Skeletal muscle satellite cell (primary cell): ENCODE measurements around the gene DENND4A.

Experiments
- H3K27me3 ChIP-seq: 2 replicates; pipeline ENCODE4 v1.7.0; 2013; ENCODE audit warnings: low read length; ENCODE audit not compliant: control insufficient read depth, insufficient read depth
- H3K36me3 ChIP-seq: 2 replicates; pipeline ENCODE4 v1.7.0; 2013; ENCODE audit warnings: mild to moderate bottlenecking, control low read depth, low read length; ENCODE audit not compliant: insufficient read depth
- H3K4me1 ChIP-seq: 2 replicates; pipeline ENCODE4 v1.7.0; 2013; ENCODE audit warnings: low read length; ENCODE audit not compliant: control insufficient read depth, insufficient read depth
- H3K4me2 ChIP-seq: 2 replicates; pipeline ENCODE4 v1.7.0; 2013; ENCODE audit warnings: mild to moderate bottlenecking, low read length
- H3K4me3 ChIP-seq: 2 replicates; pipeline ENCODE4 v1.7.0; 2013; ENCODE audit warnings: low read length
- H3K9ac ChIP-seq: 2 replicates; pipeline ENCODE4 v1.7.0; 2013; ENCODE audit warnings: mild to moderate bottlenecking, low read depth, low read length, moderate library complexity
- H3K9me3 ChIP-seq: replicated peaks from 2 replicates; pipeline ENCODE4 v1.7.0; 2013; ENCODE audit warnings: mild to moderate bottlenecking, control low read depth, low read length

Gene DENND4A

DNA sequence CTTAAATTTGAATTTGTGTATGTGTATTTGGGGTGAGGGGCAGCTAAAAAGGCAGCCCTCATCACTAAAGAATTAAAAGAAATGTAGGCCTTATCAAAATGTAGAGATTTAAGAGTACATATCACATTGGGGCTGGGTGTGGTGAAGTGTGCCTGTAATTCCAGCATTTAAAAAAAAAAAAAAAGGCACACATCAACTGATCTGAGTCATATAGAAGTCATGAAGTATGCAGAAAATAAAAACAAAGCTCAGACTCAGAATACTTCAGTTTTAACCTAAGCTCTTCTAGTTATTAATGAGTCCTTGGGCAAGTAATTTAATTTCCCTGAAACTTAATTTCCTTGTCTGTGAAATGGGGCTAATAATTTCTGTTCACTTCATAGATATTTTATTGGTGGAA, 138.8 kb downstream of the DENND4A start:
- H3K9ac ChIP-seq: no peak overlapping the region
- H3K9me3 ChIP-seq: no peaks in the 10 kb centered on the region
- peaks cover 29% of the 10 kb centered on the region for H3K4me1 ChIP-seq
- peaks cover 14% of the 10 kb centered on the region for H3K36me3 ChIP-seq
- no peak overlapping the region for H3K4me3 ChIP-seq
- H3K4me2 ChIP-seq: peak overlapping the region; percentile 42
- no peaks in the 10 kb centered on the region for H3K27me3 ChIP-seq

GRCh38 chr15:65651831-65652749, 140.0 kb downstream of the DENND4A start:
- Histone ChIP-seq H3K27me3 (no peaks in the 10 kb centered on the region), H3K4me3 (no peak overlapping the region), H3K4me1 (peaks cover 29% of the 10 kb centered on the region), H3K9ac (no peak overlapping the region), H3K4me2 (no peak overlapping the region), H3K36me3 (peaks cover 10% of the 10 kb centered on the region), H3K9me3 (no peaks in the 10 kb centered on the region)

DNA sequence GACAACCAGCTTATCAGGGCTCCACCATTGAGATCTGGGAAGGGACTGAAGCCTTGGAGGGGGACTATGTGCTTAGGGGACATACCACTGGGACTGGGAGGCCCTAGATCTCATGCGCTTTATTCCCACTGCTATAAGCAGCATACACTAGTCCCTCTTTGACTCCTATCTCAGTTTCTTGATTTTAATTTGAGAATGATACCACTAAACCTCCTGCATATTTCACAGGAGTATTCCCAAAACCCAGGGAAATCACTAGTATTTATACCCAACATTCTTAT, 141.1 kb downstream of the DENND4A start:
- Histone ChIP-seq H3K9ac (no peak overlapping the region), H3K36me3 (peaks cover 9% of the 10 kb centered on the region), H3K9me3 (no peaks in the 10 kb centered on the region), H3K27me3 (no peaks in the 10 kb centered on the region), H3K4me1 (peaks cover 35% of the 10 kb centered on the region), H3K4me2 (no peak overlapping the region), H3K4me3 (no peak overlapping the region)

- H3K36me3 ChIP-seq: peaks cover 4% of the 10 kb centered on the region
- H3K4me3 ChIP-seq: no peak overlapping the region
- H3K27me3 ChIP-seq: no peaks in the 10 kb centered on the region
- no peak overlapping the region for H3K4me2 ChIP-seq
- H3K9ac ChIP-seq: no peak overlapping the region
- H3K4me1 ChIP-seq: peaks cover 33% of the 10 kb centered on the region
- no peaks in the 10 kb centered on the region for H3K9me3 ChIP-seq
Observed at GRCh38 chr15:65650312-65651041, 141.6 kb downstream of the DENND4A start.

- H3K4me1 ChIP-seq: peaks cover 5% of the 10 kb centered on the region
- H3K9me3 ChIP-seq: no peaks in the 10 kb centered on the region
- no peak overlapping the region for H3K4me3 ChIP-seq
- no peak overlapping the region for H3K9ac ChIP-seq
- no peaks in the 10 kb centered on the region for H3K36me3 ChIP-seq
- no peak overlapping the region for H3K4me2 ChIP-seq
- H3K27me3 ChIP-seq: no peaks in the 10 kb centered on the region
Observed at GRCh38 chr15:65646486-65646885, 145.6 kb downstream of the DENND4A start.

DNA sequence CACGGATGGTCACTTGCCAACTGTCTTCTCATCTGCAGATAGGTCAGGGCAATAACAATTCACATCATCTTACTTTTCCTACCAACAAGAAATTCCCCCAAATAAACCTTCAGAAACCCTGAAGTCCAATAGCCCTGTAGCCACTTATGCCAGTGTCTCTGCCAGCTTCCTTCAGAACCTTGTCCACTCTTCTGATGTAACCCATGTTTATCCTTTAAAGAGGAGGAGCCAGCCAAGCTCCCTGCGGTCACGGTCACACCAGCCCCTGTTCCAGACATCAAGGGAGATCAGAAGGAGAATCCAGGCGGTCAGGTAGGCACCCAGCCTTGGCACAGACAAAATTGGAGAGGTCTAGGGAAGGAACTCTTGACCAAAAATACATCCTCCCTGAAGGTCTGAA, 146.7 kb downstream of the DENND4A start:
- Histone ChIP-seq H3K36me3 (no peaks in the 10 kb centered on the region), H3K27me3 (no peaks in the 10 kb centered on the region), H3K9ac (no peak overlapping the region), H3K4me1 (peaks cover 5% of the 10 kb centered on the region), H3K4me3 (no peak overlapping the region), H3K9me3 (no peaks in the 10 kb centered on the region), H3K4me2 (no peak overlapping the region)

GRCh38 chr15:65644282-65644681, 147.8 kb downstream of the DENND4A start:
- Histone ChIP-seq H3K27me3 (no peaks in the 10 kb centered on the region), H3K36me3 (no peaks in the 10 kb centered on the region), H3K9ac (no peak overlapping the region), H3K4me3 (no peak overlapping the region), H3K4me2 (no peak overlapping the region), H3K4me1 (peaks cover 5% of the 10 kb centered on the region), H3K9me3 (no peaks in the 10 kb centered on the region)

- H3K36me3 ChIP-seq: no peaks in the 10 kb centered on the region
Observed at GRCh38 chr15:65642594-65642993, 149.5 kb downstream of the DENND4A start.

GRCh38 chr15:65641768-65642475, 150.2 kb downstream of the DENND4A start:
- H3K36me3 ChIP-seq: no peaks in the 10 kb centered on the region
- no peak overlapping the region for H3K4me3 ChIP-seq
- H3K4me1 ChIP-seq: peaks cover 11% of the 10 kb centered on the region
- no peaks in the 10 kb centered on the region for H3K27me3 ChIP-seq
- H3K9me3 ChIP-seq: no peaks in the 10 kb centered on the region
- no peak overlapping the region for H3K4me2 ChIP-seq
- no peak overlapping the region for H3K9ac ChIP-seq

More at GRCh38 chr15:65642594-65642993, 149.5 kb downstream of the DENND4A start:
- Histone ChIP-seq H3K9me3 (no peaks in the 10 kb centered on the region), H3K27me3 (no peaks in the 10 kb centered on the region), H3K4me3 (no peak overlapping the region), H3K4me1 (peaks cover 11% of the 10 kb centered on the region), H3K9ac (no peak overlapping the region), H3K4me2 (no peak overlapping the region)

GRCh38 chr15:65639509-65639908, 152.6 kb downstream of the DENND4A start:
- Histone ChIP-seq H3K27me3 (no peaks in the 10 kb centered on the region), H3K4me2 (no peak overlapping the region), H3K4me3 (no peak overlapping the region), H3K9me3 (no peaks in the 10 kb centered on the region), H3K36me3 (no peaks in the 10 kb centered on the region), H3K9ac (no peak overlapping the region), H3K4me1 (peaks cover 6% of the 10 kb centered on the region)

- Histone ChIP-seq H3K9me3 (no peaks in the 10 kb centered on the region), H3K9ac (no peak overlapping the region), H3K4me1 (peaks cover 9% of the 10 kb centered on the region), H3K4me2 (peak overlapping the region; percentile 58), H3K27me3 (no peaks in the 10 kb centered on the region), H3K36me3 (no peaks in the 10 kb centered on the region), H3K4me3 (no peak overlapping the region)
Observed at GRCh38 chr15:65638681-65639089, 153.4 kb downstream of the DENND4A start.
